Measurements from ENCODE around the gene LTBR.

Gene LTBR

DNA sequence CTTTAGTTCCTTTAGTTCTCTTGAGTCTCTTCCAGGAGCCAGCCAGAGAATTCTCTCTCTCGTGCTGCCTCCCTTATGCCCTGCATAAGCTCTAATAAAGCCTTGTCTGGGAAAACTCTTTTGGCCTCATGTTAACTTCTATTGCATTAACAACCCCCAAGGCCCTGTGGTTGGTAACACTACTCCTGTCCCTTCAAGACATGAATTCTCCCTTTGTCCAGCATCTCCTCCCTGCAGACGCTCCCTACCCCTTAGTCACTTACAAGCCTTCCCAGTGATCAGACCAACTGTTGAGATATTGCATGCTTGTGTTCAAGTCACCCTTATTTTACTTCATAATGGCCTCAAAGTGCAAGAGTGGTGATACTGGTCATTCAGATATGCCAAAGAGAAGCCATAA, 12.1 kb downstream of the LTBR start:
- Histone ChIP-seq H3K4me2 (ENCODE audit: low read length) (no peak overlapping the region), H3K4me1 (peaks cover 3% of the 10 kb centered on the region), H3K4me3 (ENCODE audit: low read depth, low read length) (no peak overlapping the region), H3K9ac (no peak overlapping the region), H3K9me3 (ENCODE audit: control insufficient read depth, low read length) (no peaks in the 10 kb centered on the region), H3K27me3 (ENCODE audit: control insufficient read depth, insufficient read depth, low read length) (no peaks in the 10 kb centered on the region), H3K36me3 (ENCODE audit: control insufficient read depth, insufficient read depth, low read length) (no peaks in the 10 kb centered on the region), H3K27ac (no peak overlapping the region), H2AFZ (no peak overlapping the region), H3K79me2 (no peaks in the 10 kb centered on the region)
- TF ChIP-seq, protein P1, sequence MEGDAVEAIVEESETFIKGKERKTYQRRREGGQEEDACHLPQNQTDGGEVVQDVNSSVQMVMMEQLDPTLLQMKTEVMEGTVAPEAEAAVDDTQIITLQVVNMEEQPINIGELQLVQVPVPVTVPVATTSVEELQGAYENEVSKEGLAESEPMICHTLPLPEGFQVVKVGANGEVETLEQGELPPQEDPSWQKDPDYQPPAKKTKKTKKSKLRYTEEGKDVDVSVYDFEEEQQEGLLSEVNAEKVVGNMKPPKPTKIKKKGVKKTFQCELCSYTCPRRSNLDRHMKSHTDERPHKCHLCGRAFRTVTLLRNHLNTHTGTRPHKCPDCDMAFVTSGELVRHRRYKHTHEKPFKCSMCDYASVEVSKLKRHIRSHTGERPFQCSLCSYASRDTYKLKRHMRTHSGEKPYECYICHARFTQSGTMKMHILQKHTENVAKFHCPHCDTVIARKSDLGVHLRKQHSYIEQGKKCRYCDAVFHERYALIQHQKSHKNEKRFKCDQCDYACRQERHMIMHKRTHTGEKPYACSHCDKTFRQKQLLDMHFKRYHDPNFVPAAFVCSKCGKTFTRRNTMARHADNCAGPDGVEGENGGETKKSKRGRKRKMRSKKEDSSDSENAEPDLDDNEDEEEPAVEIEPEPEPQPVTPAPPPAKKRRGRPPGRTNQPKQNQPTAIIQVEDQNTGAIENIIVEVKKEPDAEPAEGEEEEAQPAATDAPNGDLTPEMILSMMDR (IDR thresholded peaks at IDR 0.05): no peak

DNA sequence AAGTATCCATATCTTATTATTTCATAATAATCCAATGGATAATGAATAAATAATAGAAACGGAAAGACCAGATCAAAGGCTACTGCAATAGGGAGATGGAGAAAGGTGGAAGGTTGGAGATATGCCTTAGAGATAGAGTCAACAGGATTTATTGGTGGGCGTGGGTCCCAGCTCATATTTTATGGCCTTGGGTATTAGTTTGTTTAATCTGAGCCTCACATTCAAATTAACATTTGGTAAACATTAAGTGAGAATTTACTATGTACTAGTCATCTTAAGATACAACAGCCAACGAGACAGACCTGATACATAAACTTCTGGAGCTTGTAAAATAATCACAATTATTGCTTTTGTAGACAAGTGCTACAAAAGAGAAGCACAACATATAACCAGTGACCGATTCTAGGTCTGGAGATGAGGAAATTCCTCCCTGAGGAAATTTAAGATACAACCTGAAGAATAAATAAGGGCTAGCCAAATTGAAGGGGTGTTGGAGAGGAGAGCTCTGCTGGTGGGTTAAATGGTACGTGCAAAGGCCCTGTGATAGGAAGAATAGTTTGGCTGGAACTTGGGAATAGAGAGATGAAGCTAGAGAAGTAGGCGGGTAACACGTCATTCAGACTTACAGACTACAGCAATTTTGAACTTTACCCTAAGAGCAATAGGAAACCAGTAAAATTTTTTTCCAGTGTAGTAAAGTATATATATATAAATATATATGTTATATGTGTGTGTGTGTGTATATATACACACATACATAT, 16.1 kb downstream of the LTBR start:
- Histone ChIP-seq H3K4me3 (ENCODE audit: low read depth, low read length) (no peak overlapping the region), H2AFZ (no peak overlapping the region), H3K4me1 (peaks cover 3% of the 10 kb centered on the region), H3K4me2 (ENCODE audit: low read length) (no peak overlapping the region), H3K27ac (no peak overlapping the region), H3K9me3 (ENCODE audit: control insufficient read depth, low read length) (no peaks in the 10 kb centered on the region), H3K27me3 (ENCODE audit: control insufficient read depth, insufficient read depth, low read length) (no peaks in the 10 kb centered on the region), H3K36me3 (ENCODE audit: control insufficient read depth, insufficient read depth, low read length) (no peaks in the 10 kb centered on the region), H3K9ac (no peak overlapping the region), H3K79me2 (no peaks in the 10 kb centered on the region)
- TF ChIP-seq, protein P1 (IDR thresholded peaks at IDR 0.05): no peak

DNA sequence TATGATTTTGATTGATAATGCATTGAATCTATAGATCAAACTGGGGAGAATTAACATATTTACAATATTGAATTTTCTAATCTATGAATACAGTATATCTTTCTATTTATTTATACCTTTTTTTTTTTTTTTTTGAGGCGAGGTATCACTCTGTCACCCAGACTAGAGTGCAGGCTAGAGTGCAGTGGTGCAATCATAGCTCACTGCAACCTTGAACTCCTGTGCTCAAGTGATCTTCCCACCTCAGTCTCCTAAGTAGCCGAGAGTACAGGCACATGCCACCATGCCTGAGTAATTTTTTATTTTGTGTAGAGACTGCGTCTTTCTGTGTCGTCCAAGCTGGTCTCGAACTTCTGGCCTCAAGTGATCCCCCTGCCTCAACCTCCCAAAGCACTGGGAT, 20.4 kb downstream of the LTBR start:
- H3K9ac ChIP-seq: no peak overlapping the region
- H3K27me3 ChIP-seq (ENCODE audit: control insufficient read depth, insufficient read depth, low read length): no peaks in the 10 kb centered on the region
- H3K4me3 ChIP-seq (ENCODE audit: low read depth, low read length): no peak overlapping the region
- peaks cover 14% of the 10 kb centered on the region for H3K4me1 ChIP-seq
- no peak overlapping the region for H2AFZ ChIP-seq
- no peaks in the 10 kb centered on the region for H3K79me2 ChIP-seq
- H3K36me3 ChIP-seq (ENCODE audit: control insufficient read depth, insufficient read depth, low read length): no peaks in the 10 kb centered on the region
- no peak overlapping the region for H3K4me2 ChIP-seq (ENCODE audit: low read length)
- TF ChIP-seq, protein P1 (IDR thresholded peaks at IDR 0.05): no peak
- H3K27ac ChIP-seq: no peak overlapping the region
- no peaks in the 10 kb centered on the region for H3K9me3 ChIP-seq (ENCODE audit: control insufficient read depth, low read length)

DNA sequence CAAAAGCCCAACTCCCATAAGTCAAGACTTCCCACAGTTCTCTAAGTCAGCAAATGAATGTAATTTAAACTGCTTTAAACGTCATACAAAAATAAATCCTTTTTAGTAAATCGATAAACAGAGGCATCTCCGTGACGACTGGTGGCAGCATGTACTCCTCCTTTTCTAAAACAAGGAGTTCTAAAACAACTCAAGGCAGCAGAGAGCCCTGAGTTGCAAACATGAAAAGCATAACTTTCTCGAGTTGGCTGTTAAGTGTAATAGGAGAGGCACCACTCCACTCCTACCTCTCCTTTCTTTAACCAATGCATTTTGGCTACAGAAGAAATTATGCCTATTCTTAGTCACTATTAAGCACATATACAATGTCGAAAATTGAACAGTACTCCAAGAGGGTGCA, 22.0 kb downstream of the LTBR start:
- H2AFZ ChIP-seq: peak overlapping the region; percentile 69
- peak overlapping the region; percentile 98 for H3K27ac ChIP-seq
- H3K27me3 ChIP-seq (ENCODE audit: control insufficient read depth, insufficient read depth, low read length): no peaks in the 10 kb centered on the region
- peak overlapping the region; percentile 11 for H3K4me2 ChIP-seq (ENCODE audit: low read length)
- H3K9me3 ChIP-seq (ENCODE audit: control insufficient read depth, low read length): no peaks in the 10 kb centered on the region
- TF ChIP-seq, protein P1 (IDR thresholded peaks at IDR 0.05): no peak
- H3K4me1 ChIP-seq: peaks cover 14% of the 10 kb centered on the region
- H3K9ac ChIP-seq: no peak overlapping the region
- H3K36me3 ChIP-seq (ENCODE audit: control insufficient read depth, insufficient read depth, low read length): no peaks in the 10 kb centered on the region
- H3K79me2 ChIP-seq: no peaks in the 10 kb centered on the region
- no peak overlapping the region for H3K4me3 ChIP-seq (ENCODE audit: low read depth, low read length)

Measured in parathyroid adenoma (tissue), 2 donors.